Measurements from ENCODE around the gene RNF167.

DNA sequence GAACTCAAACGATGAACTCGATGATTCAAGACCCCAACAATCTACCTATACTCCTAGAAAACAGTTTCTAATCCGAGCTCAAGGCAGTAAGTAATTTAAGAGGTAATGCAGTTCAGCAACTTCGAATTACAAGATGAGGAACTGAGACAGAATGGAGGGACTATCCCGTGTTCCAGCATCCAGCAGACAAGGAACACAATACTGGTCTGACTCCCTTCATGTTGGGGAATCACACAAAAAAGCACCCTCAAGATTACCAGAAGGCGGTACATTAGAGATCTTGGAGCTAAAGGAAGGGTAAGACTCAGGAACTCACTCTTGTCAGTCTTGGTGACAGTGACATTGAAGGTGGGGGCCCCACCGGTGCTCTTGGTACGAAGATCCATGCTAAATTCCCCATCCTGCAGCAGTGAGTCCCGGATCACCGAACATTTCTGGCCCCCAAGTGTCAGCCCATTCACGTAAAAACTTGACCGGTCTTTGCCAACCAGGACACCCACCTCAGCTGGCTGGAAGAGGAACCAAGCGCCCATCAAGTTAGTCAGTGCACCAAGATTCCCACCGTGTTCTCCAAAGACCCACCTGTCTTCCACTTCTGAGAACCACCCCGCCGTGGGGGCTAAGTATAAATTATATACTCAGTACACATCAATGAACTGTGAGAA is 6.4 kb downstream of the RNF167 start:
- TF ChIP-seq, protein P1, sequence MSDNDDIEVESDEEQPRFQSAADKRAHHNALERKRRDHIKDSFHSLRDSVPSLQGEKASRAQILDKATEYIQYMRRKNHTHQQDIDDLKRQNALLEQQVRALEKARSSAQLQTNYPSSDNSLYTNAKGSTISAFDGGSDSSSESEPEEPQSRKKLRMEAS (IDR thresholded peaks at IDR 0.05; ENCODE audit: low read depth, low read length): no peak
- TF ChIP-seq, protein P2, sequence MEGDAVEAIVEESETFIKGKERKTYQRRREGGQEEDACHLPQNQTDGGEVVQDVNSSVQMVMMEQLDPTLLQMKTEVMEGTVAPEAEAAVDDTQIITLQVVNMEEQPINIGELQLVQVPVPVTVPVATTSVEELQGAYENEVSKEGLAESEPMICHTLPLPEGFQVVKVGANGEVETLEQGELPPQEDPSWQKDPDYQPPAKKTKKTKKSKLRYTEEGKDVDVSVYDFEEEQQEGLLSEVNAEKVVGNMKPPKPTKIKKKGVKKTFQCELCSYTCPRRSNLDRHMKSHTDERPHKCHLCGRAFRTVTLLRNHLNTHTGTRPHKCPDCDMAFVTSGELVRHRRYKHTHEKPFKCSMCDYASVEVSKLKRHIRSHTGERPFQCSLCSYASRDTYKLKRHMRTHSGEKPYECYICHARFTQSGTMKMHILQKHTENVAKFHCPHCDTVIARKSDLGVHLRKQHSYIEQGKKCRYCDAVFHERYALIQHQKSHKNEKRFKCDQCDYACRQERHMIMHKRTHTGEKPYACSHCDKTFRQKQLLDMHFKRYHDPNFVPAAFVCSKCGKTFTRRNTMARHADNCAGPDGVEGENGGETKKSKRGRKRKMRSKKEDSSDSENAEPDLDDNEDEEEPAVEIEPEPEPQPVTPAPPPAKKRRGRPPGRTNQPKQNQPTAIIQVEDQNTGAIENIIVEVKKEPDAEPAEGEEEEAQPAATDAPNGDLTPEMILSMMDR (IDR thresholded peaks at IDR 0.05; ENCODE audit: low read depth, low read length): no peak
